Left cardiac atrium (tissue), 4 donors: ENCODE data around the gene A2M. TPM values are rescaled to one million over a fixed set of nuclear protein-coding genes. Genes with fewer than 3 reads are reported as not detected.

Experiments used
- ATAC-seq, 2 donors: fragments of 200-7000 bp; cut with Tn5 transposase; one replicate each; pipeline ENCODE4 v1.9.1; 2020; ENCODE audit warnings: mild to moderate bottlenecking in 2 of 2, moderate library complexity in 2 of 2
- DNase-seq: peaks from one replicate; pipeline ENCODE4 v3.0.0-alpha.2; 2020
- intact Hi-C, 2 donors: fragments of 100-400 bp; cut with DNase I; formaldehyde crosslinking; loops; one replicate each; pipeline versions ENCODE4 v1.14.1 to v1.15.1; 2022 to 2023
- total RNA-seq, 2 donors: library from RNA; stranded (reverse); fragmentation: NEBNext Ultra II Directional; extraction: Animal tissue kit (Norgen Biotek cat#: 25700); gene quantifications; one replicate each; pipeline ENCODE4 v1.2.1, GENCODE V29; 2021
- donor health status: DM: no; HTN: yes; CAD: no.
- donor health status: DM: no; HTN: yes; CAD: no; lungs with severe emphysema.
- donor health status: DM: yes; HTN: yes; CAD: no.
- donor health status: Dilated cardiomyopathy.

A2M gene
- total RNA-seq, 2 donors from 2014 or later = 634 to 687 TPM

DNA sequence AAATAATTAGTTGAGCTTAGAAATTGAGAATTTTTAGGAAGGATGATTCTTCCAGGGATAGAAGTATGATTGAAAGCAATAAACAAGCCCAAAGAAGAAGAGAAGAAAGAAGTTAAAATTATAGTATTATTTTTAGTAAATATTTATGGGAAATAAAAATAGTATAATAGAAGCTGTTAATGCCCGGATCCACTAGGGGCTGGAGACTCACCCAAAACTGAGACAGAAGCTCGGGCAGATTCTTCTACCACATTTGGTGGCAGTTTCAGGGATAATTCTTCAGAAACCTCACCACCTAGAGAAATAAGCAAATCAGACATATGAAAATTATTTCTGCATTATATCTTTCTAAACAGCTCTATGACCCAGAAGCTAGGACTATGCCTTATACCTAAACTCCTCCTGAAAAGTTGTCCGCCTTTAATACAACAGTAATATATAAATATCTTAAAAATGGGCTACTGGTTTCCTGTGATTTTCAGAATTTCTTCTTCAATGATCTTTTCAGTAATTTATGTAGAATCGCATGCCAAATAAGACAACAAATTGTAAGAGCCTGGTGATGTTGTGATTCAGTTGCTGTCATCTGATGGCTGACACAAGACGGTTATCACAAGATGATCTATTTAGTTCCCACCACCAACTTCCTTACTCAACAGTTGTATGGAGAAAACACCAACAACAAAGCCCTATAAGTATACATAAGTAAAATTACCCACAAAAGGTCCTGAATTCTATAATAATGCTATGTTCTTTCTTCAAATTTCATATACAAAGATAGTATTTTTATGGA lies 35.6 kb downstream of the A2M start:
- intact Hi-C loops = loop anchor here in 1 of 2 donors (5.0 kb wide), 1 partner anchor 32 kb away; no protein-coding TSS in a partner anchor
- DNase-seq (no peak), ATAC-seq (no peak)

DNA sequence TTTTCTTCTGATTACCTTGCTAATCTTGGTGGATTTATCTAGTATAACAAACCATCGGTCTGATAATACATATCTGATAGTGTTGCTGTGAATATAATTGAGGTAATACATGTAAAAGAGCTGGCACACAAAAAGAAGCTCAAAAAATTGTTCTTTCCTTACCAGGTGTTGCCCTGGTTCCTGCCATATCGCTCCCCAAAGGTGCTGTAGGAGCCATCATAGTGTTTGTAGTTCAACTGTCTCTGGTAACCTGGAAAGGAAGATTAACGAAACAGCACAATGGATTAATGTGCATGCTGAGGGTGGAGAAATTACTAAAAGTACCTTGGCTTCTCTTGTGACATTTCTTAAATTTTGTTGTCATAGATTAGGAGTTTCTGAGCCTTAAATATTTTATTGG lies 36.6 kb downstream of the A2M start:
- ATAC-seq = no peak
- intact Hi-C loops = loop anchor here in 1 of 2 donors (5.0 kb wide), 1 partner anchor 33 kb away; no protein-coding TSS in a partner anchor
- no peak for DNase-seq

DNA sequence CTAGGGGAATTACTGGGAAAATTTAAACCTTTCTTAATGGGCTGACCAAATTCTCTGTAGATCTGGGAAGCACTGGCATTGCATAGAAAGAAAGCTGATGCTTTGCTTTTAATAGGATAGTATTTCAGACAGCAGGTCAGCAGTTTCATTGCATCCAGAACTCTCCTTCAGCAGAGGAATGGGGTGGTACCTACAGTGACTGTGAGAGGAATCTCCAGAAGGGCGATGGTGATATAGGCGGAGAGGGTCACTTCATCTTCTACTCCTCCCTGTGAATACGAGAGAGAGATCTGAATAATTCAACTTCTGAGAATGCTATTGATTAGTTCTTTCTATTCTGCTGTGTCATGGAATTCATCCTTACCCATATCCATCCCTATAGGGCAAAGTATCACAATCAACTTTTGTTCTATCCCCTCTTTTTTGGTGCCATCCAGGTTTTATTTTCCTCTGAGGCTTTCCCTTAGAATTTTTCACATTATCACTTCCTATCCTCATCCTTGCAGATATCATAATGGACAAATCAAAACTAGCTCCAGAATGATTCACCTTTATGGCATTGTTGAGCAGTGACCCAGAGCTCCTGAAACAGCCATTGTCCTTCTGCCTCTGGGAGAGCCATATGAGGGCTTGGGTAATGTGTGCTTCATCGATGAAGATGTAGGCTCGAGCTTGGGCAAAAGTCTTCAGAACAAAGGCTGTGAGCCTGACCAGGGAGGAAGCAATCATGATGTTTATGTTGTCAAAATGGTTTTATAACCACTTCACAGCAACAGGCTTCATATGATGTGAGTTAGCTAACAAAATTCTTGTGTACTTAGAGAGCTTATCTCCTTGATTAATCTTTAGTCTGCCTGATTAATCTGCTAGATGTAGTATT lies 38.3 kb downstream of the A2M start:
- intact Hi-C loops = loop anchor here in 1 of 2 donors (5.0 kb wide), 1 partner anchor 35 kb away; no protein-coding TSS in a partner anchor
- DNase-seq (no peak), ATAC-seq (no peak)

DNA sequence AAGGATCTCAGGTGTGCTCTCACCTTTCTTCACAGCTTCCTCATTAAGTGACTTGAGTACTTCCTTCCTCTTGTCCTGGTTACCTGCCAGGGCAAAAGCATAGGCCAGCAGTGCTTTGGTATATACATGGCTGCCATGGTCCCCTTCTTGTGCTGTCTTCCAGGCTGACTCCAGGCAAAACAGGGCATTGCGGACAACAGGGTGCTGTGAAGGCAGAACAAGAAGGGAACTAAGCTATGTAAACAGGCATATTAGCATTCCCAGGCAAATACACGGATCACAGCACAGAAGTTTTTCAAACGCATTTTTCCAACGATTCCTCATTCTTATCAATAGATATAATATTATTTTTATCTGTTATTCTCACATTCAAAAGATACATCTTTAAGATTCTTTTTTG lies 39.0 kb downstream of the A2M start:
- intact Hi-C loops = loop anchor here in 1 of 2 donors (5.0 kb wide), 1 partner anchor 36 kb away; no protein-coding TSS in a partner anchor
- no peak for DNase-seq
- ATAC-seq = no peak

DNA sequence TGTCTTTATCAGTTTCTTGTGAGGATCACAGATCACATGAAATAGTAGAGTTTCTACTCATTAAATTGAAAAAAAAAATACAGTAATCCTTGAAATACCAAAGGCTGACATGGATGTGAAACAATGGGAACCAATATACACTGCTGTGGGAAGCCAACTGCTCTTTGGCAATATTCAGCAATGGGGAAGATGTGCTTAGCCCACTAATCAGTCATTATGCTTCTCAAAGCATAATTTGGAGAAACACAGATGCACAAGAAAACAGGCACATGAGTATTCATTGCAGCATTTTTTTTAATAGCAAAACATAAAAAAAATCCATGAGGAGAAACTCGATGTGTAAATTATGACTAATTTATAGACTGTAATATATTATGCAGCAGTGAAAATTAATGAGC lies 40.6 kb downstream of the A2M start:
- ATAC-seq = no peak
- intact Hi-C loops = loop anchor here in 1 of 2 donors (5.0 kb wide), 1 partner anchor 37 kb away; no protein-coding TSS in a partner anchor
- no peak for DNase-seq

DNA sequence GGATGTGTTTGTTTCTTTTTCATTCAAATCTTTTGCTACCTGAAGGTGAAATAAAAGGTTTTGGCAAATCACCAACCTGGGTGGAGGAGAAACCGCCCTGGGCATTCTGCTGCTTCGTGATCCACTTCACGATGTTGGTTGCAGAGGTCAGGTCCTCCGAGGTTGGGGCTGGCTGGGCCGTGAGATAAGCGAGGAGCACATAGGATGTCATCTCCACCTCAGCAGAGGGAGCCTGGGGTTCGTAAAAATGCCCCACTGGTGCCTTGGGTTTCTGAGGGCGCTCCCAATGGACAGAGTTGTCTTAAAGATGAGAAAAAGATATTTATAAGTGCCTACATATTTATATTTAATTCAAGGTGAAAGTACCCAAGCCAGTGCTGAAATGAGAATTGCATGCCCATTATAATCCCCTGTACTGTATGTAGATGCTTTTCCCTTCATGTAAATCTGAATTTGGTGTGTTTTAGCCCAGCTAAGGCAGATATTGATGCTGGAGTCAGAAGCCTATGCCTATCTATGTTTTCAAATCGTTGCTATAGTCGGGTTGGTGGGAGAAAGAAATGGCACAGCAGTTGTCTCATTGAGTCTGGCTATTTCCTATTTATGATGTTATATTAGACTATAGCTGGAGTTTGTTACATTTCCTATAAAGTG lies 41.1 kb downstream of the A2M start:
- DNase-seq (no peak), ATAC-seq (no peak)
- intact Hi-C loops = loop anchor here in 1 of 2 donors (5.0 kb wide), 1 partner anchor 38 kb away; no protein-coding TSS in a partner anchor

DNA sequence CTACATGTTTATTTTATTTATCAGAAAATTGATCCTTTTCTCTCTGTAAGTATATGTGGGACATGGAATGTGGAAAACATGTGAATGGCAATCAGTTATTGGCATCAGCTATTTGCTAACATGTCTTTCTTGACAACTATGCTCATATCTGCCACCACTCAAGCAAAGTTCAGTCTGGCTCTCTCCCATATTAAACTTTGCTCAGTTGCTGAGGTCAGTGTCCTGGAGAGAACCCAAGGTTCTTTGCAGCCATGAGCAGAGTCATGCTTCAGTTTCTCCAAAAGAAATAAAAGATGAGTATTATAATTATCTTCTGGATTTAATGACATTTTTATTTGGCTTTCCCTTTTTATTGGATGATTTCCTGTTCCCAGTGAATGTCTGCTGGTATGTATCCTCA lies 42.6 kb downstream of the A2M start:
- peak in 1 of 2 donors; percentile 62 for ATAC-seq
- DNase-seq = no peak
- intact Hi-C loops = no loop called here

DNA sequence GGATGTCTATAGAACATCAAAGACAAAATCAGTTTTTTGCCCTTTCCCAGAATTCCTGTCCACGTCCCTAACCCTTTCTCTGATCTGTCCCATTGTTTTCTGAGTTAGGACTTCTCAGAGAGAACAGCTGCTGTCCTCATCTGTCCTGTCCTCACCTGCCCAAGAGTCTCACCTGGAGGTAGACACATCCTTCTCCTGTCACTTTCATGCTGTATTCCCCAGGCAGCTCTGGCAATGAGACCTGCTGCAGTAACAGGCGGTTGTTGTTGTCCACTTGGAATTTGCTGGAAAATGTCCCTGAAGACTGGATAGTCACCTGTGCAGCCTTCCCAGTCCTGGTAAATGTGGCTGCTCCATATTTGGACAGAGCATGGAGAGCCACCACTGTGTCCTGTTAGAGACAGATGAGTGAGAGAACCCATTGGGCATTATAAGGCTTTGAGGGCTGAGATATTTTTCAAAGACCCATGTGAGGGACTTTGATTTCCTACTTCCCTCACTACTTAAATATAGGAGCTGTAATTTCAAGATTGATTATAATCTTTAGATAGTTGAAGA lies 43.2 kb downstream of the A2M start:
- ATAC-seq = no peak
- no peak for DNase-seq
- intact Hi-C loops = no loop called here

DNA sequence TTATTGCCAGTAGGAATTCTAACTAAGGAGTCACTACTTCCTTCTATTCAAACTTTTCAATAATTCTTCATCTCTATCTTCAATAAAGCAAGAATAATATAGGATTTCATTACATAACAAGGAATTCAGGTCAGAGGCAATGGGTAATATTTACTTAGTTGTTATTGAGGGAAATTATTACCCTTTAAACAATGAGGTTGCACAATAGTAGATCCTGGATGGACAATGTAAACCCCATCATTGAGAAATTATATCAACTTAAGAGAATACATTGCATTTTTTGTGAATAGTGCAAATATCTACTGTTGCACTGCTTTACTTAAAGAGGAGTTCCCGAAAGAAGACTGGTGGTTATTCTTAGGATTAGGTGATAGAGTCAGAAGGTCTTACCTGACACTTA lies 43.8 kb downstream of the A2M start:
- intact Hi-C loops = no loop called here
- DNase-seq (no peak), ATAC-seq (no peak)

DNA sequence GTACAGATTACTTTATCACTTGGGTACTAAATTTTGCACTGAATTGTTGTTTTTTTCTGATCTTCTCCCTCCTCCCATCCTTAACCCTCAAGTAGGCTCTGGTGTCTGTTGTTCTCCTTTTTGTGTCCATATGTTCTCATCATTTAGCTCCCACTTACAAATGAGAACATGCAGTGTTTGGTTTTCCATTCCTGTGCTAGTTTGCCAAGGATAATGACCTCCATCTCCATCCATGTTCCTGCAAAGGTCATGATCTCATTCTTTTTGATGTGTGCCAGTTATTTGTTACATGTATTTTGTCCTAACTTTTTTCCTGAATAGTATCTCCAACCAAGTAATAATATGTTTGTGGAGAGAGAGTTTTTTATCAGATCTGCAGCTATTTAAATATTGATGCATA lies 44.2 kb downstream of the A2M start:
- DNase-seq (no peak), ATAC-seq (no peak)
- intact Hi-C loops = no loop called here

DNA sequence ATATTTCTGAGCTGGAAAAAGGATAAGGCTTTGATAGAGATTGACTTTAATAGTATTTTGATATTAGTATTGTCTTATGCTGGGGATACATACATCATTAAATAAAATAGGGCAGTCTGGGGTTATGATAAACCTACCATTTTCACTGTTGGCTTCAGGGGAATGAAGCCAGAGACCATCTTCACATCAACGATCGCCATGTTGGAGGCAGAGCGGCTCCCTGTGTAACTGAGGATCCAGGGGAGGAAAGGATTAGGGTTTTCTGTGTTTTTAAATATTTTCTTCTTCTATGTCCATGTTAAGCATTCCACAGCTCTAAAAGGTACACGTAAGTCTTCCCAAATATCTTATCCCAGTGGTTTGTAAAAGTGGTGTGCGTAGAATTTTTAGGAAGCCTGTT lies 45.4 kb downstream of the A2M start:
- no peak for ATAC-seq
- intact Hi-C loops = no loop called here
- no peak for DNase-seq

DNA sequence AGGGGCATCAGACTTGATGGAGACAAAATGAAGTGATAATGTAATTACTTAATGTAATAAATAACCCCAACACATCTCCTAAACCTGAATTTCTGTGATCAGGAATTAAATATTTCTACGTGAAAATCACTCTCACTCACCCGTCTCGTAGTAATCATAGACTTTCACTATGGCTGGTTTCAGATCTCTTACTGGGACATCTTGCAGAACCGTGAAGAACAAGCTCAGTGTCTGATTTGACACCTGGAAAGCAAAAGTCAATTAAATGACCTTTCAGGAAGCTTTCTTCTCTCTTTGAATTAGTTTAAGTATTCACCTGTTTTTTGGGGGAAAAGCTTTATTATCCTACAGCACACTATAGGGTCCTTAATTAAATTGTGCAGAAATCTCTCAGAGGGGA lies 47.1 kb downstream of the A2M start:
- no peak for ATAC-seq
- intact Hi-C loops = no loop called here
- DNase-seq = no peak

DNA sequence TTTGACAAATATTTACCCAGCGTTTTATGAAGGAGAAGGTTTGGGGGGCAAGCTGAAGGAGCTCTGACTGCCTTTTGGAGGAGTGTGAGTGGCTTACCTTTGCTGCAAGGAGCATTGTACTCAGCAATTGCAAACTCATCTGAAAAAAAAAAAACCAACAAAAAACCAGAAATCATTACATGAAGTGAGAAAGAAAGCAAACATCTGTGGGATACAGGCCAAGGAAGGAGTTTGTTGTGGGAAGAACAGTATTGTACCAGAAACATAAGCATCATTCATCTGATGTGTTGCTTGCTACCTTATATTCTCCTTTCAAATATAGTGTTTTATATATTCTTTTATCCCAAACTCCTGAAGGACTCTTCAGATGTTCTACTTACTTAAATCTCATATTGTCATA lies 47.6 kb downstream of the A2M start:
- ATAC-seq (no peak), DNase-seq (no peak)
- intact Hi-C loops = no loop called here

DNA sequence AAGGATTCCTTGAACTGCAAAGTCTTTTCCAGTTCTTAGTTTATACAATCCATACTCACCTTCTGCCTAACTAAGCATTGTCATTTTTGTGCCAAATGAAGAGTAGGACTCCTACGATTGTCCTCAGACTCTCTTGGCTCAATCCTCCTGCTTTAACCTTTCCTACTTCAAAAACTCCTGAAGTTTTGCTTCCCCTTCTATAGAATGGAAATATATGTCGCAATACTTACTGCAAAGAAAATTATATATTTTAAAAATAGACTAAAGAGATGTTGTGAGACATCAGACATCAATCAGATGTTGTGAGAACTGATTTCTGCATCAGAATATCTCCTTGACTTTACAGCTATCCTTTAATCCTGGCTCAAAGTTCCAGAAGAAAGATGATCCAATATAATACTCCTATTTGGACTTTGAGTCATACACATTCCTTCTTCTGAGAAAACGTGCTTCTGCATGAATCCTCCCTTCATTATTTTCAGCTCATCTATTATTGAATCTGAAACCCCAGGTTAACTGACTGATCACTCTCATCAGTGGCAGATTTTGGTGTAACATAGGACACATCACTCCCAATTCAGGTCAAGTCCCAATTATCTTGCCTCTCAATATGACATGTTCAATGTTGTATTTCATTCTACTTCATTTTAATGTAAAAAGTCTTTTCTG lies 48.8 kb downstream of the A2M start:
- no peak for ATAC-seq
- DNase-seq = no peak
- intact Hi-C loops = no loop called here

DNA sequence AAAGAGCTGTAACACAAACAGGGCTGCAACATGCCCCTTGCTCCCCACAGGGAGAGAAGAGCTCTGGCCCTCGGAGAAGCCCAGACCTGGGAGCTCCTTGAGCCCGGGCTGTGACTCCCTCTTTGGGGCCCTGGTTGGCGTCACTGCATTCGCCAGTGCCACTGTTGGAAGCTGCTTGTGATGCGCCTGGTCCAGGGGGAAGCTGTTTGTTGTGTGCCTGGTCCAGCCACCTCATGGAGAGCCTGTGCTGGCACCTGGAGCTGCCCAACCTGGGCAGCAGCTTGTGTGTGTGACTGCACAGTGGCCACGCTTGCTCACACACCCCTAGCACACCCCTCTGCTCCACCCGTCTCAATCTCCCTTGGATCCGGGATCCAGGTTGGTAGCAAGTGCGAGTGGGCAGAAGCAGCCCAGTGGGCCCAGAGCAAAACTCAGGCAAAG lies 49.5 kb downstream of the A2M start:
- DNase-seq = no peak
- intact Hi-C loops = no loop called here
- ATAC-seq = no peak

DNA sequence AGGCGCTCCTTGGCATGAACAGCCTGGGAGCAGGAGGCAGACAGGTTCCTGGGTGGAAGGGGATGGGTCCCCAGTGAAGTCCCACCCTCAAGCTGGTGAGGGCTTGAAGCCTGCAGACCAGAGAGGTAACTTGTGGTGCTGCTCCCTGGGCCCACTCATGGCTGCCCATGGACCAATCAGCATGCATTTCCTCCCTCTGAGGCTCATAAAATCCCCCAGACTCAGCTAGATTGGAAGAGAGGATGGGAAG lies 50.2 kb downstream of the A2M start:
- ATAC-seq (no peak), DNase-seq (no peak)
- intact Hi-C loops = no loop called here

DNA sequence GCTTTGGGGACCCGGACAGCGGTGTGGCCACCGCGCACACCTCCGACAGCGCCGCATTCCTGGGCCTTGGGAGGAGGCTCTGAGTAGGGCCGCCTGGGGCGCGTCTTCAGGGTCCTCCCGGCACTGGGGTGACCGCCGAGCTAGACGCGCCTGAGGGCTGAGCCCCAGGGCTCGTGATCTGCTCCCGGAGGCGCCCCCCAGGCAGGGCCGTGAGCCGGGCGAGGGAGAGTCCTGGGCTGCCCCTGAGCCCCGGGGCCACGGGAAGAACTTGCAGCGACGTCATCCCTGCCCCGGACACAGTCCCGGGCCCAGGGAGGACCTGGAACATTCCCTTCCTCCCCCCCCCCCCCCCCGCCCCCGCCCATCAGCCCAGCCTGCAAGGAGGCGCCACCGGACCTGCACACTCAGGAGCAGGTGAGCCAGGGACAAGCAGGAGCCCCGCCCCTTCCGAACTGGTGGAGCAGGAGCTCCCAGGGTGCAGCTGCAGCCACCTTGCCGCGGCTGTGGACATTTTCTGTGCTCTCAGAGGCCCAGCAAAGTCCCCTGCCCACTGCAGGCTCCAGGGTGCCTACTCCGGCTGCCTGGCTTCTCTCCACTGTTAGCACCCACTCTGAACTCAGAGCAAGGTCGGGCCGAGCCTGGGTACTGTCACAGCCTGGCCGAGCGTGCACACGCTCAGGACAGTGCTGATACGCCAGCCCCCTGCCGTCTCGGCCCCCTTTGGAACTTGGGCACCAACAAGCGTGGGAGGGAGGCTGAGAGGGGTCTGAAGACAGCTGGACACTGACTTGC lies 50.7 kb downstream of the A2M start:
- ATAC-seq (peak; percentile 94 to 96), DNase-seq (peak; percentile 82)
- intact Hi-C loops = no loop called here

DNA sequence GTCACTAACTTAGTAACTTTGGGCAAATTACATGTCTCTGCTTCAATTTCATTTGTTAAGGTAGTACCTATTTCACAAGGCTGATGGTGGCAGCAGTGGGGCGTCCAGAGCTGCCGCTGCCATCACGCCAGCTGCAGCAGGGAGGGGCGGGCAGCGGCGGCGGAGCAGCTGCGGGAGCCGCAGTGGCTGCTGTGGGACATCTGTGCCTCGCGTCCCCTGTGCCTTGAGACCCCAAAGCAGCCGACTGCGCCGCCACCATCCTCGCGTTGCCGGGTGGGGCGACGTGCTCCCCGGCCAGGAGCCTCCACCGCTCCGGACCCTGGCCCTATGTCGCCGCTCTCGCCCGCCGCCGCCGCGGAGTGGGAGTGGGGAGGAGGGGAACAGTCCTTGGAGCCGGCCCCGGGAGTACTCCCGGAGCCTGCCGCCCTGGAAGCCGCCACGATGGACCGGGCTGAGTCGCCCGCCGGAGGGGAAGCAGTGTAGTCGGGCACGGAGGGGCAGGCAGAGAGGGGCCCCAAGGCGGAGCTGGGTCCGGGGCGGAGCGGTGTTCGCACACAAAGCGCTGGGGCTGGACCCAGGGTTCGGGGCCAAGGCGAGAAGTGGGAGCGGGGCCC lies 51.4 kb downstream of the A2M start:
- intact Hi-C loops = no loop called here
- peak; percentile 67 for DNase-seq
- peak; percentile 86 to 87 for ATAC-seq
